H9 (cell line): ENCODE results near the gene RAB9A. TPM values are rescaled to one million over a fixed set of nuclear protein-coding genes. Genes with fewer than 3 reads are reported as not detected.
A peak's percentile ranks its signal among the peaks of the same experiment; 100 is the strongest.

Experiments
- DNase-seq: peaks from one replicate; pipeline ENCODE4 v3.0.0-alpha.2; 2017
- H2AFZ ChIP-seq: one replicate; pipeline ENCODE4 v1.6.1; 2013; ENCODE audit warnings: mild to moderate bottlenecking, low read length, control low read depth, moderate library complexity
- H2AK5ac ChIP-seq: 2 replicates; pipeline ENCODE4 v1.6.1; 2013; ENCODE audit warnings: low read length, control low read depth, mixed read lengths; ENCODE audit not compliant: insufficient read length
- H2BK120ac ChIP-seq: one replicate; pipeline ENCODE4 v1.6.1; 2013; ENCODE audit warnings: low read depth, mild to moderate bottlenecking, low read length, control low read depth, inconsistent platforms; ENCODE audit not compliant: poor library complexity, severe bottlenecking
- H2BK12ac ChIP-seq: 2 replicates; pipeline ENCODE4 v1.6.1; 2013; ENCODE audit warnings: low read length, control low read depth, mixed read lengths, low read depth; ENCODE audit not compliant: insufficient read length
- H2BK15ac ChIP-seq: 2 replicates; pipeline ENCODE4 v1.6.1; 2013; ENCODE audit warnings: low read depth, low read length, control low read depth
- H2BK20ac ChIP-seq: one replicate; pipeline ENCODE4 v1.6.1; 2013; ENCODE audit warnings: low read depth, mild to moderate bottlenecking, low read length, control low read depth, inconsistent platforms; ENCODE audit not compliant: poor library complexity, severe bottlenecking
- H2BK5ac ChIP-seq: 2 replicates; pipeline ENCODE4 v1.6.1; 2013; ENCODE audit warnings: low read length, control low read depth, mixed read lengths; ENCODE audit not compliant: insufficient read length
- H3K14ac ChIP-seq: 2 replicates; pipeline ENCODE4 v1.6.1; 2013; ENCODE audit warnings: low read length, control low read depth; ENCODE audit not compliant: insufficient read depth
- H3K18ac ChIP-seq: 2 replicates; pipeline ENCODE4 v1.6.1; 2013; ENCODE audit warnings: low read depth, mild to moderate bottlenecking, mixed read lengths, low read length, control low read depth; ENCODE audit not compliant: insufficient read length
- H3K23ac ChIP-seq: 2 replicates; pipeline ENCODE4 v1.6.1; 2013; ENCODE audit warnings: low read length, control low read depth, mixed read lengths, low read depth; ENCODE audit not compliant: insufficient read length
- H3K23me2 ChIP-seq: 2 replicates; pipeline ENCODE4 v1.6.1; 2013; ENCODE audit warnings: low read depth, mild to moderate bottlenecking, mixed read lengths, low read length, control low read depth; ENCODE audit not compliant: insufficient read length, poor library complexity, severe bottlenecking
- H3K27ac ChIP-seq: 2 replicates; pipeline ENCODE4 v1.5.1; 2013; ENCODE audit warnings: low read length, control low read depth, mixed read lengths, low read depth; ENCODE audit not compliant: insufficient read length
- H3K27me3 ChIP-seq: 2 replicates; pipeline ENCODE4 v1.6.1; 2013; ENCODE audit warnings: low read length, control low read depth, inconsistent platforms; ENCODE audit not compliant: insufficient read depth
- H3K4ac ChIP-seq: 2 replicates; pipeline ENCODE4 v1.6.1; 2013; ENCODE audit warnings: low read depth, mild to moderate bottlenecking, control low read depth, inconsistent platforms, low read length, moderate library complexity
- H3K4me1 ChIP-seq: 2 replicates; pipeline ENCODE4 v1.6.1; 2013; ENCODE audit warnings: low read length, control low read depth, inconsistent platforms; ENCODE audit not compliant: insufficient read depth
- H3K4me2 ChIP-seq: 2 replicates; pipeline ENCODE4 v1.6.1; 2013; ENCODE audit warnings: low read length, control low read depth, mixed read lengths; ENCODE audit not compliant: insufficient read length, insufficient read depth
- H3K56ac ChIP-seq: 2 replicates; pipeline ENCODE4 v1.6.1; 2013; ENCODE audit warnings: low read depth, mild to moderate bottlenecking, mixed read lengths, low read length, control low read depth; ENCODE audit not compliant: insufficient read length
- H3K79me1 ChIP-seq: 2 replicates; pipeline ENCODE4 v1.6.1; 2013; ENCODE audit warnings: low read depth, mild to moderate bottlenecking, moderate library complexity, low read length, control low read depth, inconsistent platforms; ENCODE audit not compliant: insufficient read depth, poor library complexity, severe bottlenecking
- H3K79me2 ChIP-seq: 2 replicates; pipeline ENCODE4 v1.6.1; 2013; ENCODE audit warnings: low read length, control low read depth, inconsistent platforms; ENCODE audit not compliant: insufficient read depth
- H3K9ac ChIP-seq: 2 replicates; pipeline ENCODE4 v1.6.1; 2013; ENCODE audit warnings: low read length, control low read depth, mixed read lengths; ENCODE audit not compliant: insufficient read length; ENCODE audit errors: extremely low read depth
- H3K9me3 ChIP-seq: one replicate; pipeline ENCODE4 v1.6.1; 2013; ENCODE audit warnings: low read depth, low read length, inconsistent platforms; ENCODE audit not compliant: control insufficient read depth
- H3T11ph ChIP-seq: one replicate; pipeline ENCODE4 v1.6.1; 2013; ENCODE audit warnings: mild to moderate bottlenecking, low read length, control low read depth, inconsistent platforms
- H4K20me1 ChIP-seq: one replicate; pipeline ENCODE4 v1.6.1; 2013; ENCODE audit not compliant: control insufficient read depth, insufficient read length, insufficient read depth
- H4K5ac ChIP-seq: 2 replicates; pipeline ENCODE4 v1.6.1; 2013; ENCODE audit warnings: low read depth, mild to moderate bottlenecking, mixed read lengths, low read length, control low read depth; ENCODE audit not compliant: insufficient read length
- H4K8ac ChIP-seq: replicated peaks from 2 replicates; pipeline ENCODE4 v1.6.1; 2013; ENCODE audit warnings: low read length, control low read depth, mixed read lengths, low read depth; ENCODE audit not compliant: insufficient read length
- H4K91ac ChIP-seq: 2 replicates; pipeline ENCODE4 v1.6.1; 2013; ENCODE audit warnings: low read depth, mild to moderate bottlenecking, moderate library complexity, mixed read lengths, low read length, control low read depth; ENCODE audit not compliant: insufficient read length
- H3K27ac Mint-ChIP-seq, 3 experiments: 2 replicates in 2 of 3; 3 replicates in 1 of 3; pipeline ENCODE4 v1.8.0; 2020 to 2021; ENCODE audit warnings: mixed read lengths in 3 of 3, mild to moderate bottlenecking in 1 of 3, moderate library complexity in 1 of 3
- H3K27me3 Mint-ChIP-seq: 2 replicates; pipeline ENCODE4 v1.8.0; 2021; ENCODE audit warnings: low read depth, mild to moderate bottlenecking, moderate library complexity, mixed read lengths
- H3K36me3 Mint-ChIP-seq, 3 experiments: 2 replicates in 2 of 3; 3 replicates in 1 of 3; pipeline ENCODE4 v1.8.0; 2020 to 2021; ENCODE audit warnings: low read depth in 3 of 3, mixed read lengths in 3 of 3; ENCODE audit not compliant: insufficient read depth in 1 of 3
- H3K4me1 Mint-ChIP-seq, 2 experiments: 2 replicates each; pipeline ENCODE4 v1.8.0; 2020; ENCODE audit warnings: mixed read lengths in 2 of 2
- H3K4me3 Mint-ChIP-seq, 2 experiments: 2 replicates in 1 of 2; 3 replicates in 1 of 2; pipeline ENCODE4 v1.8.0; 2020 to 2021; ENCODE audit warnings: mild to moderate bottlenecking in 2 of 2, mixed read lengths in 2 of 2, moderate library complexity in 1 of 2
- H3K9me3 Mint-ChIP-seq, 2 experiments: 2 replicates in 1 of 2; 3 replicates in 1 of 2; pipeline ENCODE4 v1.8.0; 2020; ENCODE audit warnings: mild to moderate bottlenecking in 2 of 2, mixed read lengths in 2 of 2, moderate library complexity in 1 of 2
- WGBS: extraction: QIAGEN DNeasy Blood & Tissue Kit; methylation state at CpG from one replicate; pipeline ENCODE4 v1.1.7; 2013; ENCODE audit warnings: missing lambda C conversion rate, low lambda C conversion rate, mixed read lengths; ENCODE audit not compliant: insufficient read length; ENCODE audit errors: extremely low coverage; 5-methylcytosine and 5-hydroxymethylcytosine counted together
- total RNA-seq: library from RNA; stranded (reverse); gene quantifications from 2 replicates; pipeline ENCODE4 v1.2.1, GENCODE V29; 2021
- TF ChIP-seq, protein P1 (sequence below): fragments of 200-600 bp; sonication (generic); conservative IDR thresholded peaks from 3 replicates; pipeline ENCODE4 v1.8.0; 2021; ENCODE audit warnings: antibody characterized with exemption, mild to moderate bottlenecking

RAB9A gene
- total RNA-seq, 1 experiment from 2014 or later = 21.3 TPM

DNA sequence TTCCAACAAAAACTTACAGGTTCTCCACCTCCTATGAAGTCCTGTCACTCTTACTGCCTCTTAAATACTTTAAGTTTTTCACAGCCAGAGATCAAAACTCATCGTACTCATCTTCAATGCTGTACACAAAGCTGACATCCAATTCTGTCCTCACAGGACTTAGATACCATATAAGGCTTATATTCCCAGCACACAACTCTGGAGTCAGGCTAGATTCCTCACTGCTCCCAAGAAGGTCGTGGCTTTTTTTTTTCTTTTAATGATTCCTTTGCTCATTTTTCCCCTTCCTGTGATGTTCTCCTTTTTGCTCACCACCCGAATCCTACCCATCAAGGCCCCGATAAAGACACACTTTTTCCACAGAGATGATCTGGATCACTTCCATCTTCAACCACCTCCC lies 44.6 kb downstream of the RAB9A start:
- Histone ChIP-seq H4K8ac (no peak overlapping the region), H2BK15ac (no peak overlapping the region), H3K23ac (no peak overlapping the region), H2BK20ac (no peak overlapping the region), H2BK12ac (no peak overlapping the region), H3K9me3 (no peaks in the 10 kb centered on the region), H2AFZ (no peak overlapping the region), H3K4ac (no peak overlapping the region), H3K79me2 (peaks cover 11% of the 10 kb centered on the region; the same call in 1 of the 2 replicates), H3K4me2 (peak overlapping the region; percentile 96), H3K9ac (peak overlapping the region; percentile 95), H4K20me1 (no peaks in the 10 kb centered on the region), H2AK5ac (no peak overlapping the region), H4K5ac (no peak overlapping the region), H3K4me1 (no peaks in the 10 kb centered on the region), H4K91ac (no peak overlapping the region), H3K14ac (no peak overlapping the region), H3K23me2 (peaks cover 5% of the 10 kb centered on the region), H3K18ac (no peak overlapping the region), H3K79me1 (peaks cover 3% of the 10 kb centered on the region), H3K27ac (no peak overlapping the region), H2BK120ac (no peak overlapping the region), H3K27me3 (no peaks in the 10 kb centered on the region), H2BK5ac (no peak overlapping the region), H3T11ph (no peak overlapping the region), H3K56ac (no peak overlapping the region)
- H3K27me3 Mint-ChIP-seq = no peaks in the 10 kb centered on the region; the same call in 1 of the 2 replicates
- peaks cover 8 to 10% of the 10 kb centered on the region in 2 experiments; a peak in 3 of 4 replicates for H3K4me1 Mint-ChIP-seq
- TF ChIP-seq, protein P1, sequence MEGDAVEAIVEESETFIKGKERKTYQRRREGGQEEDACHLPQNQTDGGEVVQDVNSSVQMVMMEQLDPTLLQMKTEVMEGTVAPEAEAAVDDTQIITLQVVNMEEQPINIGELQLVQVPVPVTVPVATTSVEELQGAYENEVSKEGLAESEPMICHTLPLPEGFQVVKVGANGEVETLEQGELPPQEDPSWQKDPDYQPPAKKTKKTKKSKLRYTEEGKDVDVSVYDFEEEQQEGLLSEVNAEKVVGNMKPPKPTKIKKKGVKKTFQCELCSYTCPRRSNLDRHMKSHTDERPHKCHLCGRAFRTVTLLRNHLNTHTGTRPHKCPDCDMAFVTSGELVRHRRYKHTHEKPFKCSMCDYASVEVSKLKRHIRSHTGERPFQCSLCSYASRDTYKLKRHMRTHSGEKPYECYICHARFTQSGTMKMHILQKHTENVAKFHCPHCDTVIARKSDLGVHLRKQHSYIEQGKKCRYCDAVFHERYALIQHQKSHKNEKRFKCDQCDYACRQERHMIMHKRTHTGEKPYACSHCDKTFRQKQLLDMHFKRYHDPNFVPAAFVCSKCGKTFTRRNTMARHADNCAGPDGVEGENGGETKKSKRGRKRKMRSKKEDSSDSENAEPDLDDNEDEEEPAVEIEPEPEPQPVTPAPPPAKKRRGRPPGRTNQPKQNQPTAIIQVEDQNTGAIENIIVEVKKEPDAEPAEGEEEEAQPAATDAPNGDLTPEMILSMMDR = no peak
- no CpG with 5 or more reads among the region's 4 CpGs for WGBS
- H3K4me3 Mint-ChIP-seq = peak overlapping the region; percentile 89 to 90
- H3K36me3 Mint-ChIP-seq = peaks cover 14 to 50% (median 20%) of the 10 kb centered on the region in 3 experiments; a peak in 6 of 7 replicates
- peaks cover 31 to 65% of the 10 kb centered on the region in 2 experiments for H3K9me3 Mint-ChIP-seq
- peak overlapping the region in 2 of 3 experiments; percentile 88 to 92; a peak in 3 of 7 replicates for H3K27ac Mint-ChIP-seq
- no peak for DNase-seq
